ENCODE data around the gene S100A6.
"Not testable (repeated sequence)": the region's sequence is repeated elsewhere in the genome, so short reads cannot be mapped to it uniquely, and the experiment has no call there.

The S100A6 gene

DNA sequence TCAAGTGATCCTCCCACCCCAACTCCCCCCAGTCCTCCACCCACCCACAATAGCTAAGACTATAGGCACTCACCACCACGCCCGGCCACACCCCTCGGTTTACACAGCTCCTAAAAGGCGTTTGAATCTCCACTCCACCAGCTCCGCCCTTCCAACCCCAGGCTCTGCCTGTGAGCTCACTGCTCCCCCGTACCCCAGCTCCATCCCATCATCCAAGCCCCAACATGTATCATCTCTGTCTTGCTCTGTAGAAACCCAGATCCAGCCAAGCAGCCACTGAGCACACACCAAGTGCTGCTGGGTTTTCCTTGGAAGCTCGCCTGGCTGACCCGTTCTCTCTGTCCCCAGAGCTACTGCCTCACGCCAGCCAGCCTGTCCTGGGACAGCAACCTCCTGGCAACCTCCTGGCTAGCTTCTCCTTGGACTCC is 41.8 kb upstream of the S100A6 start:
- H3K4me3 ChIP-seq (ENCODE audit: low read depth, low read length): no peak overlapping the region
- TF ChIP-seq, protein P1, sequence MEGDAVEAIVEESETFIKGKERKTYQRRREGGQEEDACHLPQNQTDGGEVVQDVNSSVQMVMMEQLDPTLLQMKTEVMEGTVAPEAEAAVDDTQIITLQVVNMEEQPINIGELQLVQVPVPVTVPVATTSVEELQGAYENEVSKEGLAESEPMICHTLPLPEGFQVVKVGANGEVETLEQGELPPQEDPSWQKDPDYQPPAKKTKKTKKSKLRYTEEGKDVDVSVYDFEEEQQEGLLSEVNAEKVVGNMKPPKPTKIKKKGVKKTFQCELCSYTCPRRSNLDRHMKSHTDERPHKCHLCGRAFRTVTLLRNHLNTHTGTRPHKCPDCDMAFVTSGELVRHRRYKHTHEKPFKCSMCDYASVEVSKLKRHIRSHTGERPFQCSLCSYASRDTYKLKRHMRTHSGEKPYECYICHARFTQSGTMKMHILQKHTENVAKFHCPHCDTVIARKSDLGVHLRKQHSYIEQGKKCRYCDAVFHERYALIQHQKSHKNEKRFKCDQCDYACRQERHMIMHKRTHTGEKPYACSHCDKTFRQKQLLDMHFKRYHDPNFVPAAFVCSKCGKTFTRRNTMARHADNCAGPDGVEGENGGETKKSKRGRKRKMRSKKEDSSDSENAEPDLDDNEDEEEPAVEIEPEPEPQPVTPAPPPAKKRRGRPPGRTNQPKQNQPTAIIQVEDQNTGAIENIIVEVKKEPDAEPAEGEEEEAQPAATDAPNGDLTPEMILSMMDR (IDR thresholded peaks at IDR 0.05; ENCODE audit: low read depth, low read length, missing control alignments): no peak
- in situ Hi-C loops (cut with HindIII; ENCODE audit: low sequenced_read_pairs): no loop called here
- DNase-seq (ENCODE audit: low read depth): no peak

DNA sequence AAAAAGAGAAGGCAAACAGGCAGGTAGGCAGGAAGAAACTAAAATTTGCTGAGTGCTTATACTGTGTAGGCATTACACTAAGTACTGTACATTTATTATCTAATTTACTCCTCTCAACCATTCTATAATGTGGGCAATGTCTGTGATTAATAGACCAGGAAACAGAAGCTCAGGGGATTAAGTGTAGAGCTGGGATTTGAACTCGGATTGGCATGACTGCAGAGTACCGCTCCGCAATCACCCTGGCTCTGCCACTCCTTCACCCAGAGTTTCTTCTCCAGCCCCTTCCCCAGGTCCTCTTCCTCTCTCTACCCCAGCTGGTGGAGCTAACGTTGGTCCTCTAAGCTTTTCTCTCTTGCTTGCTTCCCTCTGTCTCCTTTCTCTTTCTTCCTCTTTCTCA is 41.3 kb upstream of the S100A6 start:
- no peak for DNase-seq (ENCODE audit: low read depth)
- no peak overlapping the region for H3K4me3 ChIP-seq (ENCODE audit: low read depth, low read length)
- in situ Hi-C loops (cut with HindIII; ENCODE audit: low sequenced_read_pairs): no loop called here
- TF ChIP-seq, protein P1 (IDR thresholded peaks at IDR 0.05; ENCODE audit: low read depth, low read length, missing control alignments): no peak

DNA sequence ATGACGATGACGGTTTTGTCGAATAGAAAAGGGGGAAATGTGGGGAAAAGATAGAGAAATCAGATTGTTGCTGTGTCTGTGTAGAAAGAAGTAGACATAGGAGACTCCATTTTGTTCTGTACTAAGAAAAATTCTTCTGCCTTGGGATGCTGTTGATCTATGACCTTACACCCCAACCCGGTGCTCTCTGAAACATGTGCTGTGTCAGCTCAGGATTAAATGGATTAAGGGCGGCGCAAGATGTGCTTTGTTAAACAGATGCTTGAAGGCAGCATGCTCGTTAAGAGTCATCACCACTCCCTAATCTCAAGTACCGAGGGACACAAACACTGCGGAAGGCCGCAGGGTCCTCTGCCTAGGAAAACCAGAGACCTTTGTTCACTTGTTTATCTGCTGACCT is 39.7 kb upstream of the S100A6 start:
- in situ Hi-C loops (cut with HindIII; ENCODE audit: low sequenced_read_pairs); H3K4me3 ChIP-seq (ENCODE audit: low read depth, low read length); DNase-seq (ENCODE audit: low read depth): not testable (repeated sequence)

DNA sequence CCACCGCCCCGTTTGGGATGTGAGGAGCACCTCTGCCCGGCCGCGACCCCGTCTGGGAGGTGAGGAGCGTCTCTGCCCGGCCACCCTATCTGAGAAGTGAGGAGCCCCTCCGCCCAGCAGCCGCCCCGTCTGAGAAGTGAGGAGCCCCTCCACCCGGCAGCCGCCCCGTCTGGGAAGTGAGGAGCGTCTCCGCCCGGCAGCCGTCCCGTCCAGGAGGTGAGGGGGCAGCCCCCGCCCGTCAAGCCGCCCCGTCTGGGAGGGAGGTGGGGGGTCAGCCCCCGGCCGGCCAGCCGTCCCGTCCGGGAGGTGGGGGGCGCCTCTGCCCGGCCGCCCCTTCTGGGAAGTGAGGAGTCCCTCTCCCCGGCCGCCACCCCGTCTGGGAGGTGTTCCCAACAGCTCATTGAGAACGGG is 39.3 kb upstream of the S100A6 start:
- H3K4me3 ChIP-seq (ENCODE audit: low read depth, low read length); in situ Hi-C loops (cut with HindIII; ENCODE audit: low sequenced_read_pairs); DNase-seq (ENCODE audit: low read depth): not testable (repeated sequence)

DNA sequence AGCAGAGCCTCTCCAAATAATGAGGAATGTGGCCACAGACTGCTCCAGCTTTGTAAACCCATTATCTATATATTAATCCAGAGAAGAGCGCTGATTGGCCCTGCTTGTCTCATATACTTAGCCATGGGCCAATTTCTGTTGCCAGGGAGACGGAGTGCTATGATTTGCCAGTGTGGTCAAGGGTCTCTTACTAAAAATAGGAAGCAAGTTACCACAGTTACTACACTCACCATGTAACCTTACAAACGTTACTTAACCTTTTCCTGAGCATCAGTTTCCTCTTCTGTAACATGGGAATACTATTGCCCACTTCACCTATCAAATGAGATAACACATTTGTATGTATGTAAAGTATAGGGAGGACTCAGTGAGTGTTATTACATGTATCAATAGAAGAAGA is 37.6 kb upstream of the S100A6 start:
- DNase-seq (ENCODE audit: low read depth): no peak
- in situ Hi-C loops (cut with HindIII; ENCODE audit: low sequenced_read_pairs): no loop called here
- no peak overlapping the region for H3K4me3 ChIP-seq (ENCODE audit: low read depth, low read length)
- TF ChIP-seq, protein P1 (IDR thresholded peaks at IDR 0.05; ENCODE audit: low read depth, low read length, missing control alignments): no peak

DNA sequence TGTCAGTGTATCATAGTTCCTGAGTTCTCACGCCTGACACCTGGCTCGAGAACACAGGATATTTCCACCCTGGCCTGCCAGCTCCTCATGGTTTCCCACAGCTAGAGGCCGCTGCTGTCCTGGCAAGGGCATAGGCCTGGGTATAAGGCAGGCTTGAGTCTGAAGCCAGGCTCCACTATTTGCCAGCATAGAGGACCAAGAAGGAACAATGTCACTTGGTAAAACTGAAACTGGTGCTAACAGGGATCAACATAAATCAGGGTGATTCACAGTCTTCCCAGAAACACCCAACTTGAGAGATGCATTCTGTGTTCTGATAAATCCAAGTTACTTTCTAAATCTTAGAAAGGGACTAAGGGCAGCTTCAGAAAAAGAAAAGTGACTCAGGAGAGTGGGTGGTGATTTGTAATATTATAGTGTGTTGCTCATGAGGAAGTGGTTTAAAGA is 36.8 kb upstream of the S100A6 start:
- TF ChIP-seq, protein P1 (IDR thresholded peaks at IDR 0.05; ENCODE audit: low read depth, low read length, missing control alignments): peak; percentile 92
- no peak overlapping the region for H3K4me3 ChIP-seq (ENCODE audit: low read depth, low read length)
- in situ Hi-C loops (cut with HindIII; ENCODE audit: low sequenced_read_pairs): no loop called here
- peak; percentile 48 for DNase-seq (ENCODE audit: low read depth)

DNA sequence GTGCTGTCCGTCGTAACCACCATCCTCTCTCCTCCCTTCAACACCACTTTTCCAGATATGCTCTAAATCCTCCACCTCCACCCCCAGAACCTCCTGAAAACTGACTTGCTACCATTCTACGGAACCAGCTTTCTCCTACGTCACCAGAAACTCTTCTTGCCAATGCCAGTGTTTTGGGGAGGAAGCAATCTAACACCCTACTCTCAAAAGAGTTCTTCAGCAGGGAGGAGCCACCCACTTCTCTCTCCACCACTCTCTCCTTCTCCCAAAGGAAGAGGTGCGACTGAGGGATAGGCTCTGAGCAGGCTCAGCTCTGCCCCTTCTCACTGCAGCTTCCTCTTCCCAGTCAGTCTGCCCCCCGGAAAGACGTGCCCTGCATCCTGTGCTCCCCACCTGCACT is 35.9 kb upstream of the S100A6 start:
- in situ Hi-C loops (cut with HindIII; ENCODE audit: low sequenced_read_pairs): no loop called here
- TF ChIP-seq, protein P1 (IDR thresholded peaks at IDR 0.05; ENCODE audit: low read depth, low read length, missing control alignments): no peak
- DNase-seq (ENCODE audit: low read depth): no peak
- no peak overlapping the region for H3K4me3 ChIP-seq (ENCODE audit: low read depth, low read length)

DNA sequence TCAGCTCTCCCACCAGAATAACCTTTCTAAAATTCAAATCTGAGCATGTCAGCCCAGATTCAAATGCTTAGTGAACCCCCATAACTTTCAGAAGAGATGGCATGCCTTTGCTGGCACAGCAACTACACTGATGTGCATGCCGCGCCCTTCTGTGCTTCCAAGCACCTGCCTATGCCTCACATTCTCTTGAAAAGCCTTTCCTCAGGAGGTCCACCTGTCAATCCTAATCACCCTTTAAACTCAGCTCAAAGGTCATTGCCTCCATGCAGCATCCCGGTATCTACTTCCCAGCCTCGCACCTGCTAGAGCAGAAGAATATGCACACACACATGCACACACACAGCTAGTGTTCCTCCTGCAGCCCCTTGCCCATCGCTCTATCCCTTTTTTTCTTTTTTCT is 35.1 kb upstream of the S100A6 start:
- in situ Hi-C loops (cut with HindIII; ENCODE audit: low sequenced_read_pairs): no loop called here
- no peak for DNase-seq (ENCODE audit: low read depth)
- no peak overlapping the region for H3K4me3 ChIP-seq (ENCODE audit: low read depth, low read length)
- TF ChIP-seq, protein P1 (IDR thresholded peaks at IDR 0.05; ENCODE audit: low read depth, low read length, missing control alignments): no peak

All from astrocyte of the cerebellum (primary cell).